ENCODE data around the gene PHKB.

DNA sequence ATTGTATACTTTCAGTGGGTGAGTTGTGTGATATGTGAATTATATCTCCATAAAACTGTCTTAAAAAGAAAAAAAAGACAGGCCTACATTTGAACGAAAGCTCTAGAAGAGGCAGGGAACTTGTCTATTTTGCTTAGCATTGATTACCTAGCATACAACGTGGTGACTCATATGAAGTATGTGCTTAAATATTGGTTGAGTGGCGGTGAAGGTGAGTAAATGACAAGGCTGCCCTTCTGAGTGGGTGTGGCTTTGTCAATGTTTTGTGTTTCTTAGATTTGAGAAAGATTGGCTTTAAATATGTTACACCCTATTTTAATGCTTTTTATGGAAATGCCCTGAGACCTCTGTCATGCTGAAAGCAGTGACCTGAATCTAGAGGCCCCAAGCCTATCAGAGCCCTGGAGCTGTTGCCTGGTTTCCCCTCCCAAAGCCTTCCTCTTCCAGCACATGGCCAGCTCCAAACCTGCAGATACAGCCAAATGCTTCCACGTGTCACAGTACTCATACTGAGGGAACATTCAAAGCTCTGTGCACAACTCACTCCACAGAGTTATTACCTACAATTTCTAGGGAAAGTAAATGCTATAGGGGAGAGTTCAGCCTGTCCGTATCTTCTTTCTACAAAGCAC is 260.0 kb downstream of the PHKB start:
- TF ChIP-seq EZH2 (IDR thresholded peaks at IDR 0.05; ENCODE audit: insufficient read depth, poor library complexity, severe bottlenecking) (no peak), EZH2phosphoT487 (IDR thresholded peaks at IDR 0.05; ENCODE audit: insufficient read depth, low read depth) (no peak)

All from GM23248 (cell line).